Stimulated activated CD8-positive, alpha-beta memory T cell treated with anti-CD3 and anti-CD28 coated beads, Interleukin-2, amount 100 ng/mL, for 1 hour (primary cell): Measurements from ENCODE around the gene OGG1.
"Not testable (repeated sequence)": the region's sequence is repeated elsewhere in the genome, so short reads cannot be mapped to it uniquely, and the experiment has no call there.

ENCODE experiments used
- DNase-seq, 2 donors: peaks; one replicate each; pipeline ENCODE4 v3.0.0-alpha.2; 2020; ENCODE audit warnings: low read depth in 2 of 2

The OGG1 gene

GRCh38 chr3:9765865-9766264 lies 16.1 kb downstream of the OGG1 start:
- no peak for DNase-seq

- DNase-seq, result no peak
Observed at GRCh38 chr3:9767418-9767817, 17.7 kb downstream of the OGG1 start.

GRCh38 chr3:9768141-9768775 lies 18.5 kb downstream of the OGG1 start:
- no peak for DNase-seq

- no peak for DNase-seq
Observed at GRCh38 chr3:9769012-9769411, 19.3 kb downstream of the OGG1 start.

- peak in 1 of 2 donors; percentile 26 for DNase-seq
Observed at GRCh38 chr3:9769426-9770275, 19.9 kb downstream of the OGG1 start, which contains the start of gene CAMK1. TSS of gene CAMK1 (minus strand) at chr3:9769947. CDS start at chr3:9767749, 2,198 bp downstream.

GRCh38 chr3:9770276-9770812 lies 20.6 kb downstream of the OGG1 start:
- no peak for DNase-seq

- not testable (repeated sequence) for DNase-seq
Observed at GRCh38 chr3:9771007-9771406, 21.3 kb downstream of the OGG1 start.

- DNase-seq, result no peak
Observed at GRCh38 chr3:9776896-9777693, 27.3 kb downstream of the OGG1 start.

GRCh38 chr3:9777694-9778021 lies 27.9 kb downstream of the OGG1 start:
- DNase-seq, result no peak

GRCh38 chr3:9778143-9779074 lies 28.7 kb downstream of the OGG1 start:
- no peak for DNase-seq

- no peak for DNase-seq
Observed at GRCh38 chr3:9779075-9779593, 29.4 kb downstream of the OGG1 start.

- no peak for DNase-seq
Observed at GRCh38 chr3:9779721-9780457, 30.1 kb downstream of the OGG1 start.

- DNase-seq, result no peak
Observed at GRCh38 chr3:9780458-9780812, 30.7 kb downstream of the OGG1 start.

- no peak for DNase-seq
Observed at GRCh38 chr3:9780910-9781309, 31.2 kb downstream of the OGG1 start.

- DNase-seq, result no peak
Observed at GRCh38 chr3:9781551-9781950, 31.8 kb downstream of the OGG1 start.

GRCh38 chr3:9781978-9782603 lies 32.3 kb downstream of the OGG1 start:
- no peak for DNase-seq

GRCh38 chr3:9782770-9783169 lies 33.0 kb downstream of the OGG1 start:
- DNase-seq, result no peak

- no peak for DNase-seq
Observed at GRCh38 chr3:9783954-9784353, 34.2 kb downstream of the OGG1 start.

GRCh38 chr3:9784965-9785364 lies 35.2 kb downstream of the OGG1 start:
- no peak for DNase-seq

GRCh38 chr3:9785602-9786001 lies 35.9 kb downstream of the OGG1 start:
- no peak for DNase-seq
